Measurements from ENCODE around the gene P3H4. TPM values are rescaled to one million over a fixed set of nuclear protein-coding genes. Genes with fewer than 3 reads are reported as not detected.

The P3H4 gene
- total RNA-seq, 1 donor from 2014 or later, result 30.4 TPM

DNA sequence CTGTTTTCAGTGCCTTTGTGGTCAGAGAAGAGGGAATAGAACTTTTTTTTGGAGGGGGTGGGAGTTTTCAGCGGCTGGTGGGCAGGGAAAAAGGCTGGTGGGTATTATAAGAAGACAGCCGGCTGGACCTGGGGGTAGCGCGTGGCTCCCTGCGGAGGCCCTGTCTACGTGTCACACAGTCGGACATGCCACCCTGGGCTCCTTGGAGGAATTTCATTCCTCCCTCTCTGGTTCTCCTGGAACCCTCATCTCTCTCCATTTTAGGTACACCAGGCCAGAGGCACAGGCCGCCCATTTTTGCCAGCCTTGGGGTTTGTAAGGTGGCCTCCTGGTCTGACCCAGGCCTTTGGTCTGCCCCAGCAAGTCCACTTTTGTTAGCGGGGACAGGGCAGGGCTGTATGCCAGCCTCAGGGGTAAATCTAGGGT is 2.0 kb upstream of the P3H4 start:
- TF ChIP-seq, protein P1, sequence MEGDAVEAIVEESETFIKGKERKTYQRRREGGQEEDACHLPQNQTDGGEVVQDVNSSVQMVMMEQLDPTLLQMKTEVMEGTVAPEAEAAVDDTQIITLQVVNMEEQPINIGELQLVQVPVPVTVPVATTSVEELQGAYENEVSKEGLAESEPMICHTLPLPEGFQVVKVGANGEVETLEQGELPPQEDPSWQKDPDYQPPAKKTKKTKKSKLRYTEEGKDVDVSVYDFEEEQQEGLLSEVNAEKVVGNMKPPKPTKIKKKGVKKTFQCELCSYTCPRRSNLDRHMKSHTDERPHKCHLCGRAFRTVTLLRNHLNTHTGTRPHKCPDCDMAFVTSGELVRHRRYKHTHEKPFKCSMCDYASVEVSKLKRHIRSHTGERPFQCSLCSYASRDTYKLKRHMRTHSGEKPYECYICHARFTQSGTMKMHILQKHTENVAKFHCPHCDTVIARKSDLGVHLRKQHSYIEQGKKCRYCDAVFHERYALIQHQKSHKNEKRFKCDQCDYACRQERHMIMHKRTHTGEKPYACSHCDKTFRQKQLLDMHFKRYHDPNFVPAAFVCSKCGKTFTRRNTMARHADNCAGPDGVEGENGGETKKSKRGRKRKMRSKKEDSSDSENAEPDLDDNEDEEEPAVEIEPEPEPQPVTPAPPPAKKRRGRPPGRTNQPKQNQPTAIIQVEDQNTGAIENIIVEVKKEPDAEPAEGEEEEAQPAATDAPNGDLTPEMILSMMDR (IDR thresholded peaks at IDR 0.05; ENCODE audit: unreplicated experiment), result no peak
- no peaks in the 10 kb centered on the region for H3K27me3 Mint-ChIP-seq
- peaks cover 19% of the 10 kb centered on the region for H3K4me1 Mint-ChIP-seq (ENCODE audit: low read depth)
- H3K4me3 Mint-ChIP-seq (ENCODE audit: low read depth), result peak overlapping the region; percentile 91
- no peaks in the 10 kb centered on the region for H3K9me3 Mint-ChIP-seq (ENCODE audit: low read depth)
- DNase-seq (ENCODE audit: low spot score, unreplicated experiment), result no peak
- H3K36me3 Mint-ChIP-seq (ENCODE audit: insufficient read depth), result peaks cover 5% of the 10 kb centered on the region
- H3K27ac Mint-ChIP-seq, result peak overlapping the region; percentile 86

DNA sequence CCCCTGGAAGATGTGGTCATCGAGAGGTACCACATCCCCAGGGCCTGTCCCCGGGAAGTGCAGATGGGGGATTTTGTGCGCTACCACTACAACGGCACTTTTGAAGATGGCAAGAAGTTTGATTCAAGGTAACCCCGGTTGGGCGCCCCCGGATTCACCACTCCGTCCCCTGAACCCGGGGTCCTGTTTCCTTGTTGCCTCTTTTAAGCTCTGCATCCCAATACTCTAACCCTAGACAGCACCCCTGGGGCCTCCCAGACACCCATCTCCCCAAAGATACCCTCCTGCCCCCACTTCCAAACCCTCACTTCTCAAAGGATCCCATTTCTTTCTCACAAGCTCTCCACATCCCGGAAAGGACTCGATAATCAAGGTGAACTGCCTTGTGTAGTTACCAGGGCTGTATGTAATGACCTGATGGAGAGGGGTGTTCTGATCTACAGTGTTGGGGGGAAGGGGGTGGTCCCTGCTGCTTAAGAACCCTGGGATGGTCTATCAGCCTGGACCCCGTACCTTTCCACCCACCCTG is 1.5 kb upstream of the P3H4 start:
- Mint-ChIP-seq H3K4me1 (ENCODE audit: low read depth) (peaks cover 19% of the 10 kb centered on the region), H3K27me3 (no peaks in the 10 kb centered on the region), H3K9me3 (ENCODE audit: low read depth) (no peaks in the 10 kb centered on the region), H3K27ac (peak overlapping the region; percentile 86), H3K36me3 (ENCODE audit: insufficient read depth) (peaks cover 5% of the 10 kb centered on the region), H3K4me3 (ENCODE audit: low read depth) (peak overlapping the region; percentile 91)
- TF ChIP-seq, protein P1 (IDR thresholded peaks at IDR 0.05; ENCODE audit: unreplicated experiment), result no peak
- DNase-seq (ENCODE audit: low spot score, unreplicated experiment), result no peak

DNA sequence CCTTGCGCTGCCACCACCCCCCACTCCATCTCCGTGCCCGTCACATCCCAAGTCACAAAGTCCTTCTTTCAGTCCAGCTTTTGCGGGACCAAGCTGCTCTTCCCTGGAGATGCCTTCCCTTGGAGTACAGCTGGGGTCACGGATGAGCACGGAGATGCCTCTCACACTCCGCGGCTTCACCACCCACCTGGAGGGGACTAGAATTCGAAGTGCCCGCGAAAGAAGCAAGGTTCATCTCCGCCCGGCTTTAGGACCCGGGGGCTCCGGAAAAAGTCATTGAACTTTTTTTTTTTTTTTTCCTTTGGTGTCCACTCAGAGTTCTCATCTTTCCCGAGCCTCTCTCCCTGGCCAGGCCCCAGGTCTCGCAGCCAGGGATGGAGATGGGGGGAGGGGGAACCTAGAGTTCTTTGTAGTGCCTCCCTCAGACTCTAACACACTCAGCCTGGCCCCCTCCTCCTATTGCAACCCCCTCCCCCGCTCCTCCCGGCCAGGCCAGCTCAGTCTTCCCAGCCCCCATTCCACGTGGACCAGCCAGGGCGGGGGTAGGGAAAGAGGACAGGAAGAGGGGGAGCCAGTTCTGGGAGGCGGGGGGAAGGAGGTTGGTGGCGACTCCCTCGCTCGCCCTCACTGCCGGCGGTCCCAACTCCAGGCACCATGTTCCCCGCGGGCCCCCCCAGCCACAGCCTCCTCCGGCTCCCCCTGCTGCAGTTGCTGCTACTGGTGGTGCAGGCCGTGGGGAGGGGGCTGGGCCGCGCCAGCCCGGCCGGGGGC is 817 bp upstream of the P3H4 start, which contains the start of gene FKBP10:
Gene FKBP10 (plus strand): TSS at position 624 of the 771 bp plus-strand sequence. CDS start 31 bp downstream, at position 655.
- TF ChIP-seq, protein P1 (IDR thresholded peaks at IDR 0.05; ENCODE audit: unreplicated experiment), result peak; percentile 10
- peaks cover 19% of the 10 kb centered on the region for H3K4me1 Mint-ChIP-seq (ENCODE audit: low read depth)
- peaks cover 3% of the 10 kb centered on the region for H3K36me3 Mint-ChIP-seq (ENCODE audit: insufficient read depth)
- H3K27me3 Mint-ChIP-seq, result no peaks in the 10 kb centered on the region
- peak within 1 kb of the TSS; percentile 95 for H3K27ac Mint-ChIP-seq
- no peaks in the 10 kb centered on the region for H3K9me3 Mint-ChIP-seq (ENCODE audit: low read depth)
- peak; percentile 67 for DNase-seq (ENCODE audit: low spot score, unreplicated experiment)
- peak within 1 kb of the TSS; percentile 91 for H3K4me3 Mint-ChIP-seq (ENCODE audit: low read depth)

DNA sequence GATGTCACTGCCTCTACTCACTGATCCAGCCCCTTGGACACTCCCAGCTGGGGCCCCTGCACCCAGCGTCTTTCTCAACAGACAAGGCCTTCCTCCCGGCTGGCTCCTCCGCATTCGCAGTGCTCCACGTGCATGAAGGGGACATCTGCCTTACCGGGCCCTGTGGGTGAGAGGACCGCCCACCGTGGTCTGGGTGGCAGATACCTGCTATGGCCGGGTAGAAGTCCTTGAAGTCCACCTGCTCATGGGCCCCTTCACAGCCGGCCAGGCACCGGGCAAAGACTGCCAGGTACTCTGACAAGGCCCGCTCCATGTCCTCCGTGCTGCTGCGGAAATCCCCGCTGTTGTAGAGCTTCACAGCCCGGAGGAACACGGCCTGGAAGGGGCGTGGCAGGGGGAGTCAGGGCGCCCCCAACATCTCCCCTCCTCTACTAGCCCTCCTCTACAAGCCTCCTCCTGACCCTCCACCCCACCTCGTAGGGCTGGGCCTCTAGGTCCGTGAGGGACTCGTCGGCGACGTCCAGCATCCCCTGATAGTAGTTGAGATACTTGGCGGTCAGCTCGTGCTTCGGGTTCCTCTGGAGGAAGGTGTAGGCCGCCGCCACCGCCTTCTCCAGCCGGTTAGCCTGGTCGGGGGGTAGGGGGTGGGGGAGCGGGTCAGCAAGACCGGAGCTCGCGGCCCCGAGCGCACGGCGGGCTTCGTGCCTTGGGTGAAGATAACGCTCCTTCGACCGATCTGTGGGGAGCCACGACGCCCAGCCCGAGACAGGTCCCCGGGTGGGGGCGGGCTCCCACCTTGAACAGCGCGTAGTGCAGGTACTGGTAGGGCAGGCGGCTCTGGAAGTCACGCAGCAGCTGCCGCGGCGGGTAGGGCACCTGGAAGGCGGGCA is 845 bp downstream of the P3H4 start:
- Mint-ChIP-seq H3K4me3 (ENCODE audit: low read depth) (peak overlapping the region; percentile 72), H3K27me3 (no peaks in the 10 kb centered on the region), H3K9me3 (ENCODE audit: low read depth) (no peaks in the 10 kb centered on the region), H3K27ac (no peak overlapping the region), H3K36me3 (ENCODE audit: insufficient read depth) (peaks cover 3% of the 10 kb centered on the region), H3K4me1 (ENCODE audit: low read depth) (peaks cover 19% of the 10 kb centered on the region)
- TF ChIP-seq, protein P1 (IDR thresholded peaks at IDR 0.05; ENCODE audit: unreplicated experiment), result no peak
- DNase-seq (ENCODE audit: low spot score, unreplicated experiment), result no peak

All from progenitor cell of endocrine pancreas (in vitro differentiated cells).